ENCODE results near the gene POU2AF2. TPM values are rescaled to one million over a fixed set of nuclear protein-coding genes. Genes with fewer than 3 reads are reported as not detected.

Gene POU2AF2
- total RNA-seq, 1 experiment from 2014 or later = 0.35 TPM

GRCh38 chr11:111237926-111238325, 7.6 kb upstream of the POU2AF2 start:
- peaks cover 49% of the 10 kb centered on the region for H3K27me3 Mint-ChIP-seq (ENCODE audit: unreplicated experiment)
- H3K4me1 Mint-ChIP-seq (ENCODE audit: low read depth, unreplicated experiment) = no peaks in the 10 kb centered on the region

GRCh38 chr11:111246956-111247355, 1.4 kb downstream of the POU2AF2 start:
- TF ChIP-seq CTCF (IDR thresholded peaks at IDR 0.05; ENCODE audit: unreplicated experiment) = no peak
- Mint-ChIP-seq H3K4me3 (ENCODE audit: low read depth, unreplicated experiment) (no peak overlapping the region), H3K4me1 (ENCODE audit: low read depth, unreplicated experiment) (no peaks in the 10 kb centered on the region), H3K36me3 (ENCODE audit: insufficient read depth, unreplicated experiment) (no peaks in the 10 kb centered on the region), H3K9me3 (ENCODE audit: low read depth, unreplicated experiment) (peaks cover 2% of the 10 kb centered on the region), H3K27me3 (ENCODE audit: unreplicated experiment) (peaks cover 42% of the 10 kb centered on the region), H3K27ac (ENCODE audit: unreplicated experiment) (no peak overlapping the region)
- intact Hi-C loops (cut with micrococcal nuclease; ENCODE audit: unreplicated experiment) = no loop called here
- CTCF ChIA-PET = interaction anchor here (0.7 kb wide), 1 partner anchor 56 kb away, joined by 3 read pairs; no protein-coding TSS in a partner anchor
- BruUV-seq (replicated peaks) = no TSS peak
- DNase-seq = no peak

More at GRCh38 chr11:111237926-111238325, 7.6 kb upstream of the POU2AF2 start:
- no peak for TF ChIP-seq CTCF (IDR thresholded peaks at IDR 0.05; ENCODE audit: unreplicated experiment)
- H3K36me3 Mint-ChIP-seq (ENCODE audit: insufficient read depth, unreplicated experiment) = no peaks in the 10 kb centered on the region
- no peak for DNase-seq
- no peaks in the 10 kb centered on the region for H3K9me3 Mint-ChIP-seq (ENCODE audit: low read depth, unreplicated experiment)
- CTCF ChIA-PET = no interaction called here
- H3K27ac Mint-ChIP-seq (ENCODE audit: unreplicated experiment) = no peak overlapping the region
- no TSS peak for BruUV-seq (replicated peaks)
- H3K4me3 Mint-ChIP-seq (ENCODE audit: low read depth, unreplicated experiment) = no peak overlapping the region
- intact Hi-C loops (cut with micrococcal nuclease; ENCODE audit: unreplicated experiment) = no loop called here

- no TSS peak for BruUV-seq (replicated peaks)
- CTCF ChIA-PET = no interaction called here
- no peaks in the 10 kb centered on the region for H3K36me3 Mint-ChIP-seq (ENCODE audit: insufficient read depth, unreplicated experiment)
- H3K9me3 Mint-ChIP-seq (ENCODE audit: low read depth, unreplicated experiment) = peaks cover 2% of the 10 kb centered on the region
- no peaks in the 10 kb centered on the region for H3K4me1 Mint-ChIP-seq (ENCODE audit: low read depth, unreplicated experiment)
- TF ChIP-seq CTCF (IDR thresholded peaks at IDR 0.05; ENCODE audit: unreplicated experiment) = no peak
- H3K27me3 Mint-ChIP-seq (ENCODE audit: unreplicated experiment) = peaks cover 12% of the 10 kb centered on the region
- intact Hi-C loops (cut with micrococcal nuclease; ENCODE audit: unreplicated experiment) = no loop called here
- no peak for DNase-seq
- no peak overlapping the region for H3K27ac Mint-ChIP-seq (ENCODE audit: unreplicated experiment)
- no peak overlapping the region for H3K4me3 Mint-ChIP-seq (ENCODE audit: low read depth, unreplicated experiment)
Measured at GRCh38 chr11:111250936-111251335, 5.4 kb downstream of the POU2AF2 start.

- no peaks in the 10 kb centered on the region for H3K27me3 Mint-ChIP-seq (ENCODE audit: unreplicated experiment)
- no peaks in the 10 kb centered on the region for H3K36me3 Mint-ChIP-seq (ENCODE audit: insufficient read depth, unreplicated experiment)
- TF ChIP-seq CTCF (IDR thresholded peaks at IDR 0.05; ENCODE audit: unreplicated experiment) = no peak
- intact Hi-C loops (cut with micrococcal nuclease; ENCODE audit: unreplicated experiment) = no loop called here
- H3K9me3 Mint-ChIP-seq (ENCODE audit: low read depth, unreplicated experiment) = peaks cover 2% of the 10 kb centered on the region
- H3K4me3 Mint-ChIP-seq (ENCODE audit: low read depth, unreplicated experiment) = no peak overlapping the region
- no peak overlapping the region for H3K27ac Mint-ChIP-seq (ENCODE audit: unreplicated experiment)
- no TSS peak for BruUV-seq (replicated peaks)
- CTCF ChIA-PET = no interaction called here
- DNase-seq = no peak
- H3K4me1 Mint-ChIP-seq (ENCODE audit: low read depth, unreplicated experiment) = no peaks in the 10 kb centered on the region
Measured at GRCh38 chr11:111253131-111253530, 7.6 kb downstream of the POU2AF2 start.

All from Calu3 (cell line).